Ishikawa (cell line): Measurements from ENCODE around the gene MTNR1B.

ENCODE experiments used
- CEBPB ChIP-seq: IDR thresholded peaks from 2 replicates; pipeline ENCODE4 v1.6.1; 2012
- CREB1 ChIP-seq: IDR thresholded peaks from 2 replicates; pipeline ENCODE4 v1.6.1; 2012; ENCODE audit warnings: low read depth
- EGR1 ChIP-seq: IDR thresholded peaks from 2 replicates; pipeline ENCODE4 v1.6.1; 2012
- EP300 ChIP-seq: IDR thresholded peaks from 2 replicates; pipeline ENCODE4 v1.6.1; 2012; ENCODE audit warnings: borderline replicate concordance
- FOXM1 ChIP-seq: IDR thresholded peaks from 2 replicates; pipeline ENCODE4 v1.6.1; 2012; ENCODE audit warnings: low read depth, borderline replicate concordance
- MAX ChIP-seq: IDR thresholded peaks from 2 replicates; pipeline ENCODE4 v1.6.1; 2012
- NFIC ChIP-seq: IDR thresholded peaks from 2 replicates; pipeline ENCODE4 v1.6.1; 2012
- RAD21 ChIP-seq: IDR thresholded peaks from 2 replicates; pipeline ENCODE4 v1.6.1; 2012; ENCODE audit warnings: low read depth
- REST ChIP-seq: IDR thresholded peaks from 2 replicates; pipeline ENCODE4 v1.6.1; 2012; ENCODE audit warnings: low read depth, mild to moderate bottlenecking
- TAF1 ChIP-seq: IDR thresholded peaks from 2 replicates; pipeline ENCODE4 v1.6.1; 2012; ENCODE audit warnings: low read depth, mild to moderate bottlenecking
- TCF12 ChIP-seq: IDR thresholded peaks from 2 replicates; pipeline ENCODE4 v1.6.1; 2012; ENCODE audit warnings: low read depth
- TEAD4 ChIP-seq: IDR thresholded peaks from 2 replicates; pipeline ENCODE4 v1.6.1; 2012
- USF1 ChIP-seq: IDR thresholded peaks from 2 replicates; pipeline ENCODE4 v1.6.1; 2012
- YY1 ChIP-seq: IDR thresholded peaks from 2 replicates; pipeline ENCODE4 v1.6.1; 2012; ENCODE audit warnings: low read depth
- ZBTB7A ChIP-seq: IDR thresholded peaks from 2 replicates; pipeline ENCODE4 v1.6.1; 2012; ENCODE audit warnings: low read depth

MTNR1B gene

GRCh38 chr11:93028960-93029522 is 59.6 kb downstream of the MTNR1B start:
- TF ChIP-seq MAX (no peak), USF1 (no peak), TEAD4 (no peak), CREB1 (no peak), TCF12 (no peak), TAF1 (no peak), REST (no peak), ZBTB7A (no peak), NFIC (no peak), RAD21 (no peak), CEBPB (no peak), EP300 (no peak), YY1 (no peak), FOXM1 (no peak), EGR1 (no peak)

- no peak for TF ChIP-seq YY1
- no peak for TF ChIP-seq ZBTB7A
- no peak for TF ChIP-seq TAF1
- no peak for TF ChIP-seq TEAD4
- TF ChIP-seq FOXM1: no peak
- TF ChIP-seq USF1: no peak
- TF ChIP-seq CEBPB: no peak
- no peak for TF ChIP-seq NFIC
- no peak for TF ChIP-seq TCF12
- no peak for TF ChIP-seq EP300
- TF ChIP-seq RAD21: no peak
- no peak for TF ChIP-seq MAX
- no peak for TF ChIP-seq CREB1
- no peak for TF ChIP-seq EGR1
- TF ChIP-seq REST: no peak
These were observed 61.9 kb downstream of the MTNR1B start for GRCh38 chr11:93031386-93031785.
